IMR-90 (cell line): ENCODE results near the gene SIK2. TPM values are rescaled to one million over a fixed set of nuclear protein-coding genes. Genes with fewer than 3 reads are reported as not detected.

ENCODE experiments used
- ATAC-seq: fragments of 200-7000 bp; cut with Tn5 transposase; 2 replicates; pipeline ENCODE4 v1.9.1; 2020; ENCODE audit warnings: low read depth, mild to moderate bottlenecking, moderate library complexity
- BruUV-seq: library from RNA; stranded (reverse); fragments of 400-500 nt; replicated peaks from 2 replicates; lab custom pipeline; 2021; lab: Mats Ljungman, UMichigan
- CTCF ChIA-PET: fragments of 300-600 bp; formaldehyde crosslinking; extraction: SDS; loops from one replicate; lab custom pipeline; 2021; ENCODE audit warnings: antibody characterized with exemption; lab: Yijun Ruan, JAX
- POLR2A ChIA-PET: fragments of 300-600 bp; sonication (Branson Sonifier 250); formaldehyde crosslinking; loops from one replicate; lab custom pipeline; 2022; ENCODE audit warnings: antibody characterized with exemption; ENCODE audit not compliant: unreplicated experiment; lab: Charles Lee
- DNase-seq: peaks from one replicate; pipeline ENCODE4 v3.0.0; 2013
- H2AFZ ChIP-seq: replicated peaks from 2 replicates; pipeline ENCODE3; 2013; ENCODE audit warnings: low read length, mild to moderate bottlenecking; ENCODE audit not compliant: poor library complexity
- H2AK5ac ChIP-seq: 2 replicates; pipeline ENCODE4 v1.6.1; 2013; ENCODE audit warnings: low read depth, low read length, inconsistent platforms
- H2AK9ac ChIP-seq: replicated peaks from 2 replicates; pipeline ENCODE3; 2013; ENCODE audit warnings: mild to moderate bottlenecking, low read depth, low read length, moderate library complexity; ENCODE audit not compliant: poor library complexity
- H2BK120ac ChIP-seq: 2 replicates; pipeline ENCODE4 v1.6.1; 2013; ENCODE audit warnings: low read depth, low read length, inconsistent platforms
- H2BK15ac ChIP-seq: 3 replicates; pipeline ENCODE4 v1.6.1; 2013; ENCODE audit warnings: low read depth, low read length, inconsistent platforms
- H2BK20ac ChIP-seq: 2 replicates; pipeline ENCODE4 v1.6.1; 2013; ENCODE audit warnings: low read depth, mild to moderate bottlenecking, inconsistent platforms, low read length, moderate library complexity
- H2BK5ac ChIP-seq: 2 replicates; pipeline ENCODE4 v1.6.1; 2013; ENCODE audit warnings: mild to moderate bottlenecking, low read depth, low read length, inconsistent platforms; ENCODE audit not compliant: poor library complexity, severe bottlenecking
- H3K14ac ChIP-seq: replicated peaks from 2 replicates; pipeline ENCODE4 v1.6.1; 2013; ENCODE audit warnings: low read depth, low read length, inconsistent platforms
- H3K18ac ChIP-seq: 2 replicates; pipeline ENCODE4 v1.6.1; 2013; ENCODE audit warnings: low read depth, low read length, control low read depth
- H3K23ac ChIP-seq: 2 replicates; pipeline ENCODE4 v1.6.1; 2013; ENCODE audit warnings: low read depth, low read length, inconsistent platforms
- H3K27ac ChIP-seq: 2 replicates; pipeline ENCODE4 v1.5.1; 2013; ENCODE audit warnings: mild to moderate bottlenecking, control low read depth, low read length; ENCODE audit not compliant: insufficient read depth
- H3K27me3 ChIP-seq: 2 replicates; pipeline ENCODE4 v1.6.1; 2013; ENCODE audit warnings: low read length; ENCODE audit not compliant: control insufficient read depth, insufficient read depth
- H3K36me3 ChIP-seq: 2 replicates; pipeline ENCODE4 v1.6.1; 2013; ENCODE audit warnings: low read length, mixed read lengths; ENCODE audit not compliant: control insufficient read depth, insufficient read depth
- H3K4ac ChIP-seq: 2 replicates; pipeline ENCODE4 v1.6.1; 2013; ENCODE audit warnings: low read depth, low read length, inconsistent platforms
- H3K4me1 ChIP-seq: 2 replicates; pipeline ENCODE4 v1.6.1; 2013; ENCODE audit warnings: low read length, mixed read lengths; ENCODE audit not compliant: control insufficient read depth, insufficient read depth
- H3K4me2 ChIP-seq: 2 replicates; pipeline ENCODE4 v1.6.1; 2013; ENCODE audit warnings: low read depth, mild to moderate bottlenecking, control low read depth, low read length, moderate library complexity
- H3K4me3 ChIP-seq: 2 replicates; pipeline ENCODE4 v1.5.1; 2013; ENCODE audit warnings: low read depth, mild to moderate bottlenecking, control low read depth, low read length, moderate library complexity; ENCODE audit not compliant: insufficient read depth
- H3K56ac ChIP-seq: 2 replicates; pipeline ENCODE4 v1.6.1; 2013; ENCODE audit warnings: low read length, inconsistent platforms; ENCODE audit not compliant: insufficient read depth; ENCODE audit errors: extremely low read depth
- H3K79me1 ChIP-seq, 2 experiments: 2 replicates each; pipeline ENCODE4 v1.6.1; 2013; ENCODE audit warnings: low read length in 2 of 2, inconsistent platforms in 1 of 2, low read depth in 1 of 2
- H3K9ac ChIP-seq: 2 replicates; pipeline ENCODE4 v1.6.1; 2013; ENCODE audit warnings: low read depth, low read length, control low read depth
- H3K9me1 ChIP-seq: 2 replicates; pipeline ENCODE4 v1.6.1; 2013; ENCODE audit warnings: low read length, inconsistent platforms; ENCODE audit not compliant: insufficient read depth
- H3K9me3 ChIP-seq: 2 replicates; pipeline ENCODE4 v1.6.1; 2013; ENCODE audit warnings: low read length; ENCODE audit not compliant: control insufficient read depth, insufficient read depth
- H4K20me1 ChIP-seq: 2 replicates; pipeline ENCODE4 v1.6.1; 2013; ENCODE audit warnings: low read length, inconsistent platforms; ENCODE audit not compliant: insufficient read depth
- H4K5ac ChIP-seq: 2 replicates; pipeline ENCODE4 v1.6.1; 2013; ENCODE audit warnings: mild to moderate bottlenecking, low read depth, low read length, control low read depth
- H4K8ac ChIP-seq, 2 experiments: 2 replicates each; pipeline ENCODE4 v1.6.1; 2013; ENCODE audit warnings: low read depth in 2 of 2, low read length in 2 of 2, control low read depth in 1 of 2, inconsistent platforms in 1 of 2
- H4K91ac ChIP-seq: 2 replicates; pipeline ENCODE4 v1.6.1; 2013; ENCODE audit warnings: low read depth, low read length, inconsistent platforms; ENCODE audit not compliant: insufficient read depth
- BHLHE40 ChIP-seq: fragments of 150-350 bp; IDR thresholded peaks from 2 replicates; pipeline ENCODE4 v1.6.1; 2016; ENCODE audit warnings: mild to moderate bottlenecking, low read depth, low read length
- CEBPB ChIP-seq: IDR thresholded peaks from 2 replicates; pipeline ENCODE4 v1.6.1; 2012; ENCODE audit warnings: low read depth, low read length, improper control_type of control experiment
- CHD1 ChIP-seq: IDR thresholded peaks from 2 replicates; pipeline ENCODE4 v1.6.1; 2012; ENCODE audit warnings: low read depth, low read length, improper control_type of control experiment
- CTCF ChIP-seq: conservative IDR thresholded peaks from 2 replicates; pipeline ENCODE4 v1.5.1; 2012; ENCODE audit warnings: mild to moderate bottlenecking, low read depth, low read length, improper control_type of control experiment
- ELK1 ChIP-seq: fragments of 150-350 bp; IDR thresholded peaks from 2 replicates; pipeline ENCODE4 v1.6.1; 2016; ENCODE audit warnings: low read depth, mild to moderate bottlenecking, low read length, moderate library complexity, borderline replicate concordance
- FOS ChIP-seq: fragments of 150-350 bp; IDR thresholded peaks from 2 replicates; pipeline ENCODE4 v1.6.1; 2016; ENCODE audit warnings: low read depth, low read length
- NFE2L2 ChIP-seq: fragments of 150-350 bp; IDR thresholded peaks from 2 replicates; pipeline ENCODE4 v1.6.1; 2016; ENCODE audit warnings: low read depth, mild to moderate bottlenecking, low read length
- POLR2A ChIP-seq: IDR thresholded peaks from 2 replicates; pipeline ENCODE4 v1.6.1; 2012; ENCODE audit warnings: mild to moderate bottlenecking, low read depth, low read length
- RAD21 ChIP-seq: IDR thresholded peaks from 2 replicates; pipeline ENCODE4 v1.6.1; 2012; ENCODE audit warnings: low read length, improper control_type of control experiment
- RCOR1 ChIP-seq: IDR thresholded peaks from 2 replicates; pipeline ENCODE4 v1.6.1; 2012; ENCODE audit warnings: mild to moderate bottlenecking, low read length, improper control_type of control experiment; ENCODE audit not compliant: insufficient replicate concordance
- RFX5 ChIP-seq: IDR thresholded peaks from 2 replicates; pipeline ENCODE4 v1.8.0; 2012; ENCODE audit warnings: low read depth, mild to moderate bottlenecking, low read length, moderate library complexity
- SMC3 ChIP-seq: fragments of 150-350 bp; IDR thresholded peaks from 2 replicates; pipeline ENCODE4 v1.6.1; 2016; ENCODE audit warnings: low read depth, mild to moderate bottlenecking, antibody characterized with exemption, low read length, moderate library complexity
- USF2 ChIP-seq: fragments of 150-350 bp; IDR thresholded peaks from 2 replicates; pipeline ENCODE4 v1.6.1; 2017; ENCODE audit warnings: mild to moderate bottlenecking, antibody characterized with exemption, low read length, low read depth
- WGBS, 2 experiments: methylation state at CpG; one replicate each; pipeline versions ENCODE4 v1.1.5 to v1.1.7; 2013; ENCODE audit warnings: missing lambda C conversion rate in 2 of 2; ENCODE audit not compliant: insufficient read length in 1 of 2; ENCODE audit errors: extremely low coverage in 2 of 2; 5-methylcytosine and 5-hydroxymethylcytosine counted together
- dilution Hi-C: fragments of 300-500 bp; cut with HindIII; formaldehyde crosslinking; loops from one replicate; pipeline ENCODE4 v1.14.3; 2018; ENCODE audit warnings: low sequenced_read_pairs; ENCODE audit not compliant: unreplicated experiment
- in situ Hi-C: fragments of 300-500 bp; cut with MboI; formaldehyde crosslinking; loops from 3 replicates; pipeline ENCODE4 v1.14.3; 2019; ENCODE audit warnings: low sequenced_read_pairs, inconsistent platforms, mixed read lengths
- intact Hi-C: fragments of 100-400 bp; cut with micrococcal nuclease; formaldehyde crosslinking; loops from 2 replicates; pipeline ENCODE4 v1.10.0; 2022
- polyA plus RNA-seq, 3 experiments: library from polyadenylated mRNA; depleted of rRNA; stranded (reverse); fragments of >200 nt; gene quantifications; 2 replicates each; pipeline ENCODE4 v1.2.3, GENCODE V29; 2012; ENCODE audit warnings: low replicate concordance in 1 of 3
- total RNA-seq: library from RNA; depleted of rRNA; stranded (reverse); fragments of >200 nt; gene quantifications from 2 replicates; pipeline ENCODE4 v1.2.3, GENCODE V29; 2012

Gene SIK2
- total and polyA plus RNA-seq, 2 of the 4 experiments (the other 2 are of a cell fraction), result 7.9 to 10.4 TPM

GRCh38 chr11:111772535-111772934, 170.3 kb downstream of the SIK2 start:
- 100% methylated on average over 1 of the region's 2 CpGs; no CpG with 5 or more reads in 1 of the 2 experiments for WGBS, 2 experiments
- Histone ChIP-seq H4K91ac (no peak overlapping the region), H2BK15ac (no peak overlapping the region), H3K4me3 (no peak overlapping the region), H4K8ac (no peak overlapping the region), H4K5ac (no peak overlapping the region), H2BK20ac (no peak overlapping the region), H2BK5ac (no peak overlapping the region), H3K9me3 (no peaks in the 10 kb centered on the region), H4K20me1 (no peaks in the 10 kb centered on the region), H3K27ac (no peak overlapping the region), H3K79me1 (no peaks in the 10 kb centered on the region), H3K56ac (no peak overlapping the region), H2AK9ac (no peak overlapping the region), H3K9ac (no peak overlapping the region), H3K27me3 (no peaks in the 10 kb centered on the region), H3K4me1 (peaks cover 4% of the 10 kb centered on the region), H2BK120ac (no peak overlapping the region), H3K18ac (no peak overlapping the region), H3K4ac (no peak overlapping the region), H2AK5ac (no peak overlapping the region), H3K23ac (no peak overlapping the region), H3K14ac (no peak overlapping the region), H3K4me2 (no peak overlapping the region), H3K9me1 (peaks cover 3% of the 10 kb centered on the region; the same call in 1 of the 2 replicates), H2AFZ (no peak overlapping the region), H3K36me3 (no peaks in the 10 kb centered on the region)
- BruUV-seq, result no TSS peak
- intact Hi-C loops, result no loop called here
- ChIA-PET CTCF (interaction anchor here (0.7 kb wide), 1 partner anchor 181 kb away, joined by 3 read pairs; no protein-coding TSS in a partner anchor), POLR2A (interaction anchor here (0.6 kb wide), 1 partner anchor 34 kb away, joined by 8 read pairs; no protein-coding TSS in a partner anchor)
- ATAC-seq (no peak), DNase-seq (no peak)
- in situ Hi-C loops, result loop anchor here (10.0 kb wide), 2 partner anchors 318 to 488 kb away; no protein-coding TSS in a partner anchor
- TF ChIP-seq SMC3, result no peak
- TF ChIP-seq CEBPB, result no peak
- no peak for TF ChIP-seq BHLHE40
- no peak for TF ChIP-seq NFE2L2
- no peak for TF ChIP-seq RFX5
- no peak for TF ChIP-seq CTCF
- no peak for TF ChIP-seq RCOR1
- no peak for TF ChIP-seq ELK1
- TF ChIP-seq FOS, result no peak
- TF ChIP-seq POLR2A, result no peak
- TF ChIP-seq CHD1, result no peak
- TF ChIP-seq USF2, result no peak
- no peak for TF ChIP-seq RAD21
- dilution Hi-C loops, result no loop called here
